ENCODE measurements around the gene CUX1.

DNA sequence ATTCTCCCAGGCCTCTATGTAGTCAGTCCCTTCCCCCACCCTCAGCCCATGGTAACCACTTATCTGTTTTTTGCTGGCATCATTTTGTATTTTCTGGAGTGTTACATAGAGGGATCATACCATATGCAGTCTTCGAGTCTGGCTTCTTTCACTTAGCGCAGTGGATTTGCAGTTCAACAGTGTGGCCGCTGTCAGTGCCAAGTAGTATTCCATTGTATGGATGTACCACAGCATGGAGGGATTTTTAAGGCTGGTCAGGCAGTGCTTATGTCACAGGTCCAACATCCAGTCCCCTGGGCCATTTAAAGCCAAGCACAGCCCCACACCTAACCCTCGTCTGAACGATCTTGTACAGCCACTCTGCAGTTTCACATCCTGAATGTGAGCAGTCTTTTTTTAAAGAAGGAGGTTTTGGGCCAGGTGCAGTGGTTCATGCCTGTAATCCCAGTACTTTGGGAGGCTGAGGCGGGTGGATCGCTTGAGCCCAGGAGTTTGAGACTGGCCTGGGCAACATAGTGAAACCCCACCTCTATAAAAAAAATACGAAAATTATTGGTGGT is 121.8 kb downstream of the CUX1 start:
- TF ChIP-seq, protein P1, sequence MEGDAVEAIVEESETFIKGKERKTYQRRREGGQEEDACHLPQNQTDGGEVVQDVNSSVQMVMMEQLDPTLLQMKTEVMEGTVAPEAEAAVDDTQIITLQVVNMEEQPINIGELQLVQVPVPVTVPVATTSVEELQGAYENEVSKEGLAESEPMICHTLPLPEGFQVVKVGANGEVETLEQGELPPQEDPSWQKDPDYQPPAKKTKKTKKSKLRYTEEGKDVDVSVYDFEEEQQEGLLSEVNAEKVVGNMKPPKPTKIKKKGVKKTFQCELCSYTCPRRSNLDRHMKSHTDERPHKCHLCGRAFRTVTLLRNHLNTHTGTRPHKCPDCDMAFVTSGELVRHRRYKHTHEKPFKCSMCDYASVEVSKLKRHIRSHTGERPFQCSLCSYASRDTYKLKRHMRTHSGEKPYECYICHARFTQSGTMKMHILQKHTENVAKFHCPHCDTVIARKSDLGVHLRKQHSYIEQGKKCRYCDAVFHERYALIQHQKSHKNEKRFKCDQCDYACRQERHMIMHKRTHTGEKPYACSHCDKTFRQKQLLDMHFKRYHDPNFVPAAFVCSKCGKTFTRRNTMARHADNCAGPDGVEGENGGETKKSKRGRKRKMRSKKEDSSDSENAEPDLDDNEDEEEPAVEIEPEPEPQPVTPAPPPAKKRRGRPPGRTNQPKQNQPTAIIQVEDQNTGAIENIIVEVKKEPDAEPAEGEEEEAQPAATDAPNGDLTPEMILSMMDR (IDR thresholded peaks at IDR 0.05; ENCODE audit: low read length) = no peak
- TF ChIP-seq EZH2 (optimal IDR thresholded peaks at IDR 0.05; ENCODE audit: low read depth, low read length) (no peak), EZH2phosphoT487 (IDR thresholded peaks at IDR 0.05; ENCODE audit: low read length) (no peak)

Measured in MM.1S (cell line).